ENCODE results near the gene VWCE. TPM values are rescaled to one million over a fixed set of nuclear protein-coding genes. Genes with fewer than 3 reads are reported as not detected.

Gene VWCE
- total RNA-seq, 1 donor from 2014 or later, result 25.3 TPM

DNA sequence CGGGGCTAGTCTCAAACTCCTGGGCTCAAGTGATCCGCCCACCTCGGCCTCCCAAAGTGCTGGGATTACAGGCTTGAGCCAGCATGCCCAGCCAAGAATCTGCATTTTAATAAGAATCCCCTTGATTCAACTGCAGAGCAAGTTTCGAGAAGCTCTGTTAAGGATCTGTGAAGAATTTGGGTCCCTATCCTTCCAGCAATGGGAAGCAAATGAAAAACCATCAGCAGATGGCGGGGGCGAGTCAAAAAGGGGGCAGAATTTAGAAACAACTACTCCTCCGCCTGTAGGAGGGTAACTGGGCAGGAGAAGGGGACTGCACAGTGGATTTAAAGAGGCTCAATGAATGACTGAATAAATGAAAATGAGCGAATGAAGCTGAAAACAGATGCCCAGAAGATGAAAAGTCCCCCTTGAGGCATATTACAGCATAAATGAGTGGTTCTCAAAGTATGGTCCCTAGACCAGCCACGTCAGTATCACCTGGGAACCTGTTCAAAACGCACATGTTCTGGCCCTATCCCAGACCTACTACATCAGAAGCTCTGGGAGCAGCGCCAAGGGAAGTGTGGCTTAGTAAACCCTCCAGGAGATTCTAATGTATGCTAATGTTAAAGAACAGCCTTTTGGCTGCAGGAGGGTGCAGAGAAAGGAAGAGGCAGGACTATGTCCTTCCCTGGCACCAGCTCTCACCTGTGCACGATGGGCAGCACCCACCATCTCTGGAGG, 15.0 kb downstream of the VWCE start:
- Mint-ChIP-seq H3K36me3 (ENCODE audit: low read depth, unreplicated experiment) (peaks cover 46% of the 10 kb centered on the region), H3K4me1 (ENCODE audit: unreplicated experiment) (peaks cover 5% of the 10 kb centered on the region), H3K9me3 (ENCODE audit: unreplicated experiment) (no peaks in the 10 kb centered on the region), H3K27me3 (ENCODE audit: unreplicated experiment) (peaks cover 5% of the 10 kb centered on the region), H3K4me3 (ENCODE audit: unreplicated experiment) (peak overlapping the region; percentile 62), H3K27ac (ENCODE audit: unreplicated experiment) (no peak overlapping the region)
- no peak for DNase-seq (ENCODE audit: low spot score)
- TF ChIP-seq, protein P1, sequence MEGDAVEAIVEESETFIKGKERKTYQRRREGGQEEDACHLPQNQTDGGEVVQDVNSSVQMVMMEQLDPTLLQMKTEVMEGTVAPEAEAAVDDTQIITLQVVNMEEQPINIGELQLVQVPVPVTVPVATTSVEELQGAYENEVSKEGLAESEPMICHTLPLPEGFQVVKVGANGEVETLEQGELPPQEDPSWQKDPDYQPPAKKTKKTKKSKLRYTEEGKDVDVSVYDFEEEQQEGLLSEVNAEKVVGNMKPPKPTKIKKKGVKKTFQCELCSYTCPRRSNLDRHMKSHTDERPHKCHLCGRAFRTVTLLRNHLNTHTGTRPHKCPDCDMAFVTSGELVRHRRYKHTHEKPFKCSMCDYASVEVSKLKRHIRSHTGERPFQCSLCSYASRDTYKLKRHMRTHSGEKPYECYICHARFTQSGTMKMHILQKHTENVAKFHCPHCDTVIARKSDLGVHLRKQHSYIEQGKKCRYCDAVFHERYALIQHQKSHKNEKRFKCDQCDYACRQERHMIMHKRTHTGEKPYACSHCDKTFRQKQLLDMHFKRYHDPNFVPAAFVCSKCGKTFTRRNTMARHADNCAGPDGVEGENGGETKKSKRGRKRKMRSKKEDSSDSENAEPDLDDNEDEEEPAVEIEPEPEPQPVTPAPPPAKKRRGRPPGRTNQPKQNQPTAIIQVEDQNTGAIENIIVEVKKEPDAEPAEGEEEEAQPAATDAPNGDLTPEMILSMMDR (IDR thresholded peaks at IDR 0.05; ENCODE audit: unreplicated experiment), result no peak

- DNase-seq (ENCODE audit: low spot score), result no peak
- Mint-ChIP-seq H3K4me1 (ENCODE audit: unreplicated experiment) (peaks cover 5% of the 10 kb centered on the region), H3K27ac (ENCODE audit: unreplicated experiment) (peak overlapping the region; percentile 11), H3K4me3 (ENCODE audit: unreplicated experiment) (no peak overlapping the region), H3K36me3 (ENCODE audit: low read depth, unreplicated experiment) (peaks cover 35% of the 10 kb centered on the region), H3K27me3 (ENCODE audit: unreplicated experiment) (peaks cover 5% of the 10 kb centered on the region), H3K9me3 (ENCODE audit: unreplicated experiment) (no peaks in the 10 kb centered on the region)
- TF ChIP-seq, protein P1 (IDR thresholded peaks at IDR 0.05; ENCODE audit: unreplicated experiment), result no peak
Observed at GRCh38 chr11:61278001-61278470, 17.1 kb downstream of the VWCE start.

GRCh38 chr11:61277186-61278000, 17.7 kb downstream of the VWCE start:
- no peak overlapping the region for H3K27ac Mint-ChIP-seq (ENCODE audit: unreplicated experiment)
- peaks cover 5% of the 10 kb centered on the region for H3K4me1 Mint-ChIP-seq (ENCODE audit: unreplicated experiment)
- H3K27me3 Mint-ChIP-seq (ENCODE audit: unreplicated experiment), result peaks cover 5% of the 10 kb centered on the region
- TF ChIP-seq, protein P1 (IDR thresholded peaks at IDR 0.05; ENCODE audit: unreplicated experiment), result no peak
- H3K9me3 Mint-ChIP-seq (ENCODE audit: unreplicated experiment), result no peaks in the 10 kb centered on the region
- H3K36me3 Mint-ChIP-seq (ENCODE audit: low read depth, unreplicated experiment), result peaks cover 30% of the 10 kb centered on the region
- DNase-seq (ENCODE audit: low spot score), result no peak
- no peak overlapping the region for H3K4me3 Mint-ChIP-seq (ENCODE audit: unreplicated experiment)

- H3K36me3 Mint-ChIP-seq (ENCODE audit: low read depth, unreplicated experiment), result peaks cover 18% of the 10 kb centered on the region
- no peaks in the 10 kb centered on the region for H3K9me3 Mint-ChIP-seq (ENCODE audit: unreplicated experiment)
- peaks cover 5% of the 10 kb centered on the region for H3K4me1 Mint-ChIP-seq (ENCODE audit: unreplicated experiment)
- TF ChIP-seq, protein P1 (IDR thresholded peaks at IDR 0.05; ENCODE audit: unreplicated experiment), result no peak
- DNase-seq (ENCODE audit: low spot score), result no peak
- peaks cover 3% of the 10 kb centered on the region for H3K27me3 Mint-ChIP-seq (ENCODE audit: unreplicated experiment)
- H3K4me3 Mint-ChIP-seq (ENCODE audit: unreplicated experiment), result no peak overlapping the region
- H3K27ac Mint-ChIP-seq (ENCODE audit: unreplicated experiment), result no peak overlapping the region
Observed at GRCh38 chr11:61275191-61275590, 19.9 kb downstream of the VWCE start.
